GM23338 (cell line): Measurements from ENCODE around the gene LUC7L. TPM values are rescaled to one million over a fixed set of nuclear protein-coding genes. Genes with fewer than 3 reads are reported as not detected.

Experiments
- ATAC-seq: fragments of 200-7000 bp; cut with Tn5 transposase; 3 replicates; pipeline ENCODE4 v1.9.1; 2020
- DNase-seq: peaks from one replicate; pipeline ENCODE4 v3.0.0-alpha.2; 2015; ENCODE audit warnings: low spot score
- H2AFZ ChIP-seq: fragments of 200-600 bp; sonication (generic); 2 replicates; pipeline ENCODE4 v1.8.0; 2016; ENCODE audit warnings: antibody characterized with exemption, mild to moderate bottlenecking, moderate library complexity
- H3F3A ChIP-seq: fragments of 200-600 bp; sonication (generic); replicated peaks from 2 replicates; pipeline ENCODE4 v1.8.0; 2017; ENCODE audit warnings: antibody characterized with exemption, mixed run types, low read depth
- H3K27ac ChIP-seq: fragments of 200-600 bp; sonication (generic); 2 replicates; pipeline ENCODE4 v1.6.1; 2016; ENCODE audit warnings: low read depth
- H3K27me3 ChIP-seq: fragments of 200-600 bp; sonication (generic); 2 replicates; pipeline ENCODE4 v1.8.0; 2016; ENCODE audit warnings: mild to moderate bottlenecking, mixed run types, moderate library complexity; ENCODE audit not compliant: insufficient read depth
- H3K36me3 ChIP-seq: fragments of 200-600 bp; sonication (generic); 2 replicates; pipeline ENCODE4 v1.8.0; 2016; ENCODE audit warnings: mild to moderate bottlenecking; ENCODE audit not compliant: insufficient read depth
- H3K4me1 ChIP-seq: fragments of 200-600 bp; sonication (generic); 2 replicates; pipeline ENCODE4 v1.8.0; 2016; ENCODE audit warnings: mild to moderate bottlenecking, moderate library complexity; ENCODE audit not compliant: insufficient read depth
- H3K4me2 ChIP-seq: fragments of 200-600 bp; sonication (generic); 2 replicates; pipeline ENCODE4 v1.7.1; 2017; ENCODE audit warnings: mixed run types
- H3K4me3 ChIP-seq: fragments of 200-600 bp; sonication (generic); 2 replicates; pipeline ENCODE4 v1.6.1; 2016; ENCODE audit warnings: mixed run types
- H3K79me2 ChIP-seq: fragments of 200-600 bp; sonication (generic); replicated peaks from 2 replicates; pipeline ENCODE4 v1.8.0; 2017; ENCODE audit warnings: mild to moderate bottlenecking; ENCODE audit not compliant: insufficient read depth
- H3K9me2 ChIP-seq: fragments of 200-600 bp; sonication (generic); 2 replicates; pipeline ENCODE4 v1.8.0; 2017; ENCODE audit not compliant: insufficient read depth
- H4K20me1 ChIP-seq: fragments of 200-600 bp; sonication (generic); replicated peaks from 2 replicates; pipeline ENCODE4 v1.8.0; 2017; ENCODE audit warnings: mild to moderate bottlenecking; ENCODE audit not compliant: insufficient read depth
- H3K27ac Mint-ChIP-seq: 2 replicates; pipeline ENCODE4 v1.8.0; 2020; ENCODE audit warnings: inconsistent platforms, mild to moderate bottlenecking, moderate library complexity, mixed read lengths
- H3K27me3 Mint-ChIP-seq: 3 replicates; pipeline ENCODE4 v1.8.0; 2022; ENCODE audit warnings: low read depth, mild to moderate bottlenecking, moderate library complexity, mixed read lengths, inconsistent platforms; ENCODE audit not compliant: insufficient read depth, poor library complexity
- H3K36me3 Mint-ChIP-seq: 3 replicates; pipeline ENCODE4 v1.8.0; 2021; ENCODE audit warnings: low read depth, mild to moderate bottlenecking, inconsistent platforms, moderate library complexity, mixed read lengths
- H3K4me1 Mint-ChIP-seq: 3 replicates; pipeline ENCODE4 v1.8.0; 2020; ENCODE audit warnings: mild to moderate bottlenecking, inconsistent platforms, mixed read lengths
- H3K4me3 Mint-ChIP-seq: 3 replicates; pipeline ENCODE4 v1.8.0; 2021; ENCODE audit warnings: moderate library complexity, mild to moderate bottlenecking, inconsistent platforms, mixed read lengths
- H3K9me3 Mint-ChIP-seq: 3 replicates; pipeline ENCODE4 v1.8.0; 2020; ENCODE audit warnings: moderate library complexity, mild to moderate bottlenecking, inconsistent platforms, mixed read lengths
- CREB1 ChIP-seq: fragments of 250-450 bp; sonication (Bioruptor Pico); IDR thresholded peaks from 2 replicates; pipeline ENCODE4 v1.5.0; 2020; ENCODE audit warnings: low read depth, mild to moderate bottlenecking, moderate library complexity
- CTCF ChIP-seq, 2 experiments: fragments of 200-600 bp in 1 of 2; sonication (generic) in 1 of 2; conservative IDR thresholded peaks; 2 replicates each; pipeline versions ENCODE4 v1.5.1 to v1.6.1; 2016 to 2017; ENCODE audit warnings: antibody characterized with exemption in 2 of 2, low read depth in 2 of 2, mild to moderate bottlenecking in 2 of 2, moderate library complexity in 1 of 2
- ETS1 ChIP-seq: IDR thresholded peaks from 2 replicates; pipeline ENCODE4 v1.6.1; 2016; ENCODE audit warnings: antibody characterized with exemption
- EZH2 ChIP-seq: fragments of 200-600 bp; sonication (generic); IDR thresholded peaks from one replicate; pipeline ENCODE4 v1.8.0; 2017; ENCODE audit warnings: antibody characterized with exemption, mild to moderate bottlenecking, low read depth; ENCODE audit not compliant: unreplicated experiment
- NANOG ChIP-seq: IDR thresholded peaks from 2 replicates; pipeline ENCODE4 v1.6.1; 2016; ENCODE audit warnings: antibody characterized with exemption, borderline replicate concordance
- POLR2AphosphoS5 ChIP-seq: IDR thresholded peaks from 2 replicates; pipeline ENCODE4 v1.6.1; 2016; ENCODE audit warnings: antibody characterized with exemption, low read depth
- STAT1 ChIP-seq: IDR thresholded peaks from one replicate; pipeline ENCODE4 v1.6.1; 2016; ENCODE audit warnings: antibody characterized with exemption; ENCODE audit not compliant: unreplicated experiment
- ZNF114 ChIP-seq: fragments of 250-450 bp; sonication (Bioruptor Pico); IDR thresholded peaks from 2 replicates; pipeline ENCODE4 v1.5.0; 2020; ENCODE audit warnings: mild to moderate bottlenecking, moderate library complexity
- polyA plus RNA-seq: library from polyadenylated mRNA; unstranded; fragments of >200 nt; fragmentation: Nextera tagmentation; extraction: Ambion mirVana; gene quantifications from 2 replicates; pipeline ENCODE4 v1.2.1, GENCODE V29; 2016
- total RNA-seq: library from RNA; depleted of rRNA; stranded (reverse); fragments of >200 nt; shearing (Covaris generic); gene quantifications from 2 replicates; pipeline ENCODE4 v1.2.3, GENCODE V29; 2014

Gene LUC7L
- total and polyA plus RNA-seq, 2 experiments from 2014 or later = 114 to 151 TPM

- no peak for TF ChIP-seq CTCF (conservative IDR thresholded peaks at IDR 0.05; ENCODE audit: low read depth in 2 of 2)
These were observed 10.7 kb upstream of the LUC7L start (continued) for GRCh38 chr16:239948-240277.

GRCh38 chr16:234468-235305, 5.4 kb upstream of the LUC7L start, which contains the start of gene FAM234A:
Gene FAM234A, plus strand, starts transcription at chr16:234821. Its CDS starts 19,593 bp downstream, at chr16:254414.
- Histone ChIP-seq H3K4me2 (peak within 1 kb of the TSS; percentile 89), H3F3A (peaks cover 15% of the 10 kb centered on the region), H3K27me3 (no peaks in the 10 kb centered on the region), H3K4me3 (peak within 1 kb of the TSS; percentile 95), H2AFZ (peak within 1 kb of the TSS; percentile 90), H4K20me1 (no peaks in the 10 kb centered on the region; the same call in none of the 2 replicates), H3K4me1 (no peaks in the 10 kb centered on the region), H3K79me2 (peaks cover 24% of the 10 kb centered on the region), H3K27ac (peak within 1 kb of the TSS; percentile 99), H3K9me2 (0 out of 2 replicates have a peak, but pooled peaks cover 6% of the 10 kb centered on the region), H3K36me3 (no peaks in the 10 kb centered on the region)
- peak within 1 kb of the TSS; percentile 98 for H3K27ac Mint-ChIP-seq
- no peaks in the 10 kb centered on the region; the same call in 2 of the 3 replicates for H3K9me3 Mint-ChIP-seq
- peak within 1 kb of the TSS; percentile 87 for H3K4me3 Mint-ChIP-seq
- H3K4me1 Mint-ChIP-seq = no peaks in the 10 kb centered on the region; the same call in 2 of the 3 replicates
- TF ChIP-seq ETS1 (no peak), CREB1 (CRISPR knock-in tag) (peak; percentile 91), POLR2AphosphoS5 (peak; percentile 74), CTCF (conservative IDR thresholded peaks at IDR 0.05; ENCODE audit: low read depth in 2 of 2) (peak; percentile 31 to 55)
- DNase-seq (peak; percentile 98), ATAC-seq (peak; percentile 71)
- peaks cover 8% of the 10 kb centered on the region for H3K27me3 Mint-ChIP-seq
- peaks cover 9% of the 10 kb centered on the region for H3K36me3 Mint-ChIP-seq

GRCh38 chr16:230949-231348, 1.7 kb upstream of the LUC7L start:
- peak; percentile 13 for DNase-seq
- Mint-ChIP-seq H3K27me3 (peaks cover 12% of the 10 kb centered on the region), H3K9me3 (no peaks in the 10 kb centered on the region; the same call in 2 of the 3 replicates), H3K36me3 (peaks cover 31% of the 10 kb centered on the region), H3K27ac (no peak overlapping the region), H3K4me1 (peaks cover 17% of the 10 kb centered on the region; the same call in 2 of the 3 replicates), H3K4me3 (no peak overlapping the region)
- Histone ChIP-seq H3K27ac (no peak overlapping the region), H3K4me2 (no peak overlapping the region), H4K20me1 (peaks cover 22% of the 10 kb centered on the region), H3K4me1 (peaks cover 11% of the 10 kb centered on the region), H3K27me3 (no peaks in the 10 kb centered on the region), H3F3A (peaks cover 25% of the 10 kb centered on the region), H3K36me3 (peaks cover 21% of the 10 kb centered on the region; the same call in 1 of the 2 replicates), H3K79me2 (peaks cover 31% of the 10 kb centered on the region), H3K4me3 (no peak overlapping the region), H2AFZ (peak overlapping the region; percentile 47; the same call in 1 of the 2 replicates), H3K9me2 (0 out of 2 replicates have a peak, but pooled peaks cover under 1% of the 10 kb centered on the region)
- no peak for ATAC-seq
- TF ChIP-seq STAT1 = no peak
- TF ChIP-seq EZH2 = no peak
- TF ChIP-seq ZNF114 (CRISPR knock-in tag) = no peak
- no peak for TF ChIP-seq CREB1 (CRISPR knock-in tag)
- TF ChIP-seq POLR2AphosphoS5 = no peak
- TF ChIP-seq NANOG = no peak
- TF ChIP-seq CTCF (conservative IDR thresholded peaks at IDR 0.05; ENCODE audit: low read depth in 2 of 2) = no peak
